ENCODE measurements around the gene LARP4.
"Not testable (repeated sequence)": the region's sequence is repeated elsewhere in the genome, so short reads cannot be mapped to it uniquely, and the experiment has no call there.

Gene LARP4

GRCh38 chr12:50467439-50467838, 66.8 kb downstream of the LARP4 start:
- in situ Hi-C loops (cut with HindIII; ENCODE audit: low sequenced_read_pairs): no loop called here

- in situ Hi-C loops (cut with HindIII; ENCODE audit: low sequenced_read_pairs): no loop called here
Measured at GRCh38 chr12:50477241-50477832, 76.7 kb downstream of the LARP4 start.

DNA sequence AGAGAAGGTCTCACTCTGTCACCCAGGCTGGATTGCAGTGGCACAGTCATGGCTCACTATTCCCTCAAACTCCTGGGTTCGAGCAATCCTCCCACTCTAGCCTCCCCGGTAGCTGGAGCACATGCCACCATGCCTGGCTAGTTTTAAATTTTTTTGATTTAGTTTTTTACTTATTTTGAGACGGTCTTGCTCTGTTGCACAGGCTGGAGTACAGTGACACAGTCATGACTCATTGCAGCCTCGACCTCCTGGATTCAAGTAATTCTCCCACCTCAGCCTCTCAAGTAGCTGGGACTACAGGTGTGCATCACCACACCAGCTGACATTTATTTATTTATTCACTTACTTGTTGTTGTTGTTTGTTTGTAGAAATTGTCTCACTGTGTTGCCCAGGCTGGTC, 81.9 kb downstream of the LARP4 start:
- in situ Hi-C loops (cut with HindIII; ENCODE audit: low sequenced_read_pairs): no loop called here

DNA sequence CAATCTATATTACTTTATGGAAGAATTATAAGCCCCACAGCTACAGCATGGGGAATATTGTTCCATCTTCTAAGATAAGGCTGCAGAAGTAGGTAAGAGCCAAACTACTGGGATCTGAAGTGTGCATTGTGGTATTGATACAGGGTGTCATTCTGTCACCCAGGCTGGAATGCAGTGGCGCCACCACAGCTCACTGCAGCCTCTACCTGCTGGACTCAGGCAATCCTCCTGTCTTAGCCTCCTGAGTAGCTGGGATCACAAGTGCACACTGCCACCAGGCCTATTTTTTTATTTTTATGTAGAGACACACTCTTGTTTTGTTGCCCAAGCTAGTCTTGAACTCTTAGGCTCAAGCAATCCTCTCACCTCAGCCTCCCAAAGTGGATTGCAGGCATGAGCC, 82.8 kb downstream of the LARP4 start:
- in situ Hi-C loops (cut with HindIII; ENCODE audit: low sequenced_read_pairs): no loop called here

DNA sequence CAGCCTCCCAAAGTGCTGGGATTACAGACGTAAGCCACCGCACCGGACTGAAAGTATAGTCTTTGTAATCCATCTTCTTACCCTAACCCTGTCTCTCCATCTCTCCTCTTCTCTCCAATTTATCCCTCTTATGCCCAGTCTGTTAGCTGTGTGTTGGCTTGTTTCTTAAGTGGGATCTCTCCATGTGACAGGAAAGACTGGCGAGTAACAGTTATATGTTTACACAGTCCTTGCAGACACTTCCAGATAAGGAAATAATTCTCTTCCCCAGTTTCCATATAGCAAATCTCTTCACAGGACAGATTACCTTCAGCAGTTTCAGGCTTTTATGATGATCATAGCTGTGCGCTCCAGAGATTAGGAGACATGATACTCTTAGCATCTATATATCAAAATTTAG, 88.1 kb downstream of the LARP4 start:
- in situ Hi-C loops (cut with HindIII; ENCODE audit: low sequenced_read_pairs): no loop called here

DNA sequence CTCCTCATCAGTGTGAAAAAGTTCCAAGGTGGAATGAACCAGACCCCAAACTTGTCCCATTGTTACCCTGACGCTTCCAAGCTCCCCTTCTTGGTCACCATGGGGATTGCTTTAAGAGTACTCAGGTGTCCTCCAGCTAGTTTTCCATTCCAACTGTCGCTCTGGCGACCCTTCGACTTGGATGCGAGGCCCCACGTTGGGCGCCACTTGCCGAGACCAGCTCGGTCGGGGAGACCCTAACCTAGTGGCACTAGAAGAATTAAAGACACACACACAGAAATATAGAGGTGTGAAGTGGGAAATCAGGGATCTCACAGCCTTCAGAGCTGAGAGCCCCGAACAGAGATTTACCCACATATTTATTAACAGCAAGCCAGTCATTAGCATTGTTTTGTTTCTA, 97.4 kb downstream of the LARP4 start:
- in situ Hi-C loops (cut with HindIII; ENCODE audit: low sequenced_read_pairs): not testable (repeated sequence)

GRCh38 chr12:50504798-50505674, 104.4 kb downstream of the LARP4 start, which contains the start of gene DIP2B:
DIP2B (plus strand) TSS chr12:50504985; CDS start chr12:50505141, 156 bp downstream.
- in situ Hi-C loops (cut with HindIII; ENCODE audit: low sequenced_read_pairs): no loop called here

GRCh38 chr12:50505675-50506530, 105.2 kb downstream of the LARP4 start:
- in situ Hi-C loops (cut with HindIII; ENCODE audit: low sequenced_read_pairs): no loop called here

- in situ Hi-C loops (cut with HindIII; ENCODE audit: low sequenced_read_pairs): no loop called here
Measured at GRCh38 chr12:50506753-50507473, 106.2 kb downstream of the LARP4 start.

GRCh38 chr12:50507474-50507838, 106.8 kb downstream of the LARP4 start:
- in situ Hi-C loops (cut with HindIII; ENCODE audit: low sequenced_read_pairs): no loop called here

- in situ Hi-C loops (cut with HindIII; ENCODE audit: low sequenced_read_pairs): no loop called here
Measured at GRCh38 chr12:50507930-50508329, 107.2 kb downstream of the LARP4 start.

GRCh38 chr12:50508414-50508813, 107.7 kb downstream of the LARP4 start:
- in situ Hi-C loops (cut with HindIII; ENCODE audit: low sequenced_read_pairs): no loop called here

DNA sequence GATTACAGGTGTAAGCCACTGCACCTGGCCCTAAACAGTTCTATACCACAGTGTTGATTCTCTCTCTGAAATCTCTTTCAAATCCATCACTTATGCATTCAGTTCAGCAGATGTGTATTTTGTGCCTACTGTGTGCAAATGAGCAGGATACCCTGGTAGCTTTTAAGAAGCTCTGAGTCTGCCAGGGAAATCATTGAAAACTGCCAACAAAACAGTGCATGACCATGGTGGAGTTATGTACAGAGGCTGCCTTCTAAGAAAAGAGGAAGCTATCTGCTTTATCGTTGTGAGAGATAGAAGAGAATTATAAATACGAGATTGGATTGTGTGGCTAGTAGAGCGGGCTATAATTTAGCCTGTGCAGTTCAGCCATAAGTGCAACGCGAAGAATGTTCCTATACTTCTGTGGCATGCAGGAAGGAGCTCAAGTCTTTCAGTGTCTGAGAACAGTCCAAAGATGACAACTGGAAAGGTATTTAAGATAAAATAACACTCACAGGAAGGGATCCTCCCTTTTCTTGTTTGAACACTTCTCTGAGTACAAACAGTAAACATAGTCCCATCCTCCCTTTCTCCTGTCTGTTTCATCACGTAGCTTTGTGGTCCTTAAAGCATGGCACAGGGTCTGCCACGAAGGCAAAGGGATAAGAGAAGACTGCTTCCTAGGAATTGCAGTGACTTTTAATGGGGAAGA, 108.4 kb downstream of the LARP4 start:
- in situ Hi-C loops (cut with HindIII; ENCODE audit: low sequenced_read_pairs): no loop called here

GRCh38 chr12:50514526-50515276, 114.0 kb downstream of the LARP4 start:
- in situ Hi-C loops (cut with HindIII; ENCODE audit: low sequenced_read_pairs): no loop called here

GRCh38 chr12:50515587-50515986, 114.9 kb downstream of the LARP4 start:
- in situ Hi-C loops (cut with HindIII; ENCODE audit: low sequenced_read_pairs): no loop called here

DNA sequence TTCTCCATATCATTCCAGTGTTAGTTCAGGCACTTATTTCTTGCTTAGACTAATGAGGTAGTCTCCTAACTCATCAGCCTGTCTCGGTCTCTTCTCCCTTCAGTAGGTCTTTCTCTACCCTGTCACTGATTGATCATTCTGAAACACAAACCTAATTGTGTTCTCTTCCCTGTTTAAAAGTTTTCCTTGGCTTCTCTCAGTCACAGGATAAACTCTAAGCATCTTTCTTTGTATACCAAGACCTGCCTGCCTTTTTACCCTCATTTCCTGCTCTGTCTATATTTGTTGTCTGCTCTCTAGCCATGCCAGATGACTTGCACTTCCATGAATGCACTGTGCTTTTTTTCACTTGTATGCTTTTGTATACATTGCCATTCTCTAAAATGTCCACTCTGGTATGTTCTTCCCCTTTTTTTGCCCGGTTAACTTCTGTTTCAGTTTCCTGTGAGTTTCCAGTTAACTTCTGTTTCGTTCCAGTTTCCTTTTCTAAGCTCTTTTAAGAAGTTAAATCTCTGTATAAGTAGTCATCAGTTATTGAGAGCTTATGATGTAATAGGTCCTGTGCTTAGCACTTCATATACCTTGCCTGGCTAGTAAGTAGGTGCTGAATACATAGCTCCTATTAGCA, 116.8 kb downstream of the LARP4 start:
- in situ Hi-C loops (cut with HindIII; ENCODE audit: low sequenced_read_pairs): no loop called here

GRCh38 chr12:50518090-50518489, 117.4 kb downstream of the LARP4 start:
- in situ Hi-C loops (cut with HindIII; ENCODE audit: low sequenced_read_pairs): no loop called here

DNA sequence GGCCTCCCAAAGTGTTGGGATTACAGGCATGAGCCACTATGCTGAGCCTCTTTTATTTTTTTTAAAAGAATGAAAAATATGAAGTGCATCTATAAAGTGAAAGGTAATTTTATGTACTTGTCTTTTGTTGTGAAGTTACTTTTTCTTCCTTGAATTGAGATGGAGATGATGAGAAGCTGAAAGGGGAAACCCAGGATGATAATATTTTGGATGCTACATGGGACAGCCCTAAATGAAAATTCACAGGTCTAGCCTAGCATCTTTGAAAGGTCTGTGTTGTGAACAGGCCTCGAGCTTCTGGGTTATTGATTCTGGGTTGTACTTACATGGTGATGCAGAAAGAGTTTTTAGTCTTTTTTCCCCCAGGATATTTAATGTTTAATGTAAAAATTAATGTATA, 118.7 kb downstream of the LARP4 start:
- in situ Hi-C loops (cut with HindIII; ENCODE audit: low sequenced_read_pairs): no loop called here

All from endothelial cell of hepatic sinusoid (primary cell).